ENCODE results near the gene SIDT2. TPM values are rescaled to one million over a fixed set of nuclear protein-coding genes. Genes with fewer than 3 reads are reported as not detected.

Gene SIDT2
- total RNA-seq, 4 donors from 2014 or later, result 15.3 to 50.1 (median 33.6) TPM

GRCh38 chr11:117172724-117173421 lies 5.7 kb upstream of the SIDT2 start:
- WGBS, 2 donors (ENCODE audit: low coverage in 1 of 2), result 75% methylated on average over 13 of the region's 14 CpGs; no CpG with 5 or more reads in 1 of the 2 donors
- Histone ChIP-seq H3K9me3 (no peaks in the 10 kb centered on the region), H3K27me3 (no peaks in the 10 kb centered on the region), H3K27ac (peak overlapping the region in 1 of 4 donors; percentile 1), H3K36me3 (peaks cover 0 to 43% of the 10 kb centered on the region in 2 donors), H3K4me1 (peaks cover 0 to 42% (median 2%) of the 10 kb centered on the region in 3 donors), H3K4me3 (no peak overlapping the region)
- no peak for TF ChIP-seq EP300 (IDR thresholded peaks at IDR 0.05)
- no peak for TF ChIP-seq POLR2A (IDR thresholded peaks at IDR 0.05)
- ATAC-seq, result no peak

GRCh38 chr11:117175104-117175503 lies 3.4 kb upstream of the SIDT2 start:
- Histone ChIP-seq H3K9me3 (no peaks in the 10 kb centered on the region), H3K36me3 (peaks cover 0 to 21% of the 10 kb centered on the region in 2 donors), H3K27ac (peak overlapping the region in 3 of 4 donors; percentile 1 to 45 (median 27)), H3K27me3 (no peaks in the 10 kb centered on the region), H3K4me3 (no peak overlapping the region), H3K4me1 (peaks cover 0 to 56% (median 10%) of the 10 kb centered on the region in 3 donors)
- ATAC-seq, result no peak
- TF ChIP-seq EP300 (IDR thresholded peaks at IDR 0.05), result no peak
- TF ChIP-seq POLR2AphosphoS5 (IDR thresholded peaks at IDR 0.05), result no peak
- TF ChIP-seq CTCF (IDR thresholded peaks at IDR 0.05), result no peak
- TF ChIP-seq POLR2A (IDR thresholded peaks at IDR 0.05), result no peak
- 14% methylated on average over 1 of the region's 7 CpGs; no CpG with 5 or more reads in 1 of the 2 donors for WGBS, 2 donors (ENCODE audit: low coverage in 1 of 2)

GRCh38 chr11:117175781-117176180 lies 2.8 kb upstream of the SIDT2 start:
- no peak overlapping the region for H3K4me3 ChIP-seq
- H3K9me3 ChIP-seq, result no peaks in the 10 kb centered on the region
- WGBS, 2 donors (ENCODE audit: low coverage in 1 of 2), result 80 to 93% methylated on average over 3 of the region's 5 CpGs
- ATAC-seq, result no peak
- peaks cover 0 to 63% (median 17%) of the 10 kb centered on the region in 3 donors for H3K4me1 ChIP-seq
- H3K27me3 ChIP-seq, result no peaks in the 10 kb centered on the region
- no peak for TF ChIP-seq POLR2AphosphoS5 (IDR thresholded peaks at IDR 0.05)
- no peak for TF ChIP-seq POLR2A (IDR thresholded peaks at IDR 0.05)
- no peak for TF ChIP-seq CTCF (IDR thresholded peaks at IDR 0.05)
- TF ChIP-seq EP300 (IDR thresholded peaks at IDR 0.05), result no peak
- H3K36me3 ChIP-seq, result peaks cover 0 to 14% of the 10 kb centered on the region in 2 donors
- peak overlapping the region in 3 of 4 donors; percentile 21 to 45 (median 27) for H3K27ac ChIP-seq

GRCh38 chr11:117176186-117176585 lies 2.4 kb upstream of the SIDT2 start:
- no peaks in the 10 kb centered on the region for H3K27me3 ChIP-seq
- peak overlapping the region in 2 of 4 donors; percentile 21 to 45 for H3K27ac ChIP-seq
- TF ChIP-seq CTCF (IDR thresholded peaks at IDR 0.05) (no peak), EP300 (IDR thresholded peaks at IDR 0.05) (no peak), POLR2A (IDR thresholded peaks at IDR 0.05) (no peak), POLR2AphosphoS5 (IDR thresholded peaks at IDR 0.05) (no peak)
- H3K36me3 ChIP-seq, result peaks cover 0 to 10% of the 10 kb centered on the region in 2 donors
- no peak for ATAC-seq
- 50 to 60% methylated on average over 1 of the region's 1 CpG for WGBS, 2 donors (ENCODE audit: low coverage in 1 of 2)
- no peaks in the 10 kb centered on the region for H3K9me3 ChIP-seq
- no peak overlapping the region for H3K4me3 ChIP-seq
- H3K4me1 ChIP-seq, result peaks cover 0 to 64% (median 21%) of the 10 kb centered on the region in 3 donors

- H3K9me3 ChIP-seq, result no peaks in the 10 kb centered on the region
- 64 to 65% methylated on average over 5 to 9 of the region's 10 CpGs for WGBS, 2 donors (ENCODE audit: low coverage in 1 of 2)
- peak overlapping the region in 1 of 2 donors; percentile 84 for H3K4me3 ChIP-seq
- no peak for ATAC-seq
- H3K27ac ChIP-seq, result peak overlapping the region in 3 of 4 donors; percentile 96 to 98 (median 97)
- H3K27me3 ChIP-seq, result no peaks in the 10 kb centered on the region
- H3K4me1 ChIP-seq, result peaks cover 0 to 66% (median 25%) of the 10 kb centered on the region in 3 donors
- peaks cover 0 to 11% of the 10 kb centered on the region in 2 donors for H3K36me3 ChIP-seq
- no peak for TF ChIP-seq EP300 (IDR thresholded peaks at IDR 0.05)
- no peak for TF ChIP-seq CTCF (IDR thresholded peaks at IDR 0.05)
- TF ChIP-seq POLR2AphosphoS5 (IDR thresholded peaks at IDR 0.05), result no peak
- TF ChIP-seq POLR2A (IDR thresholded peaks at IDR 0.05), result no peak
Observed at GRCh38 chr11:117177534-117178209, 871 bp upstream of the SIDT2 start.

All from gastroesophageal sphincter (tissue), 4 donors.